H54 (cell line): ENCODE data around the gene GNMT.

Experiments used
- DNase-seq: peaks from one replicate; pipeline ENCODE4 v3.0.0; 2011; ENCODE audit warnings: low spot score, mixed read lengths; ENCODE audit not compliant: insufficient read length
- FAIRE-seq: peaks from 3 replicates; lab custom pipeline; 2011; peaks lifted over from hg19 to GRCh38; lab: Jason Lieb, UNC
- POLR2A ChIP-seq: IDR thresholded peaks from 2 replicates; pipeline ENCODE4 v1.6.1; 2011; ENCODE audit warnings: low read depth, mild to moderate bottlenecking, low read length

The GNMT gene

GRCh38 chr6:43001843-43002242 is 41.3 kb downstream of the GNMT start:
- TF ChIP-seq POLR2A = no peak
- FAIRE-seq (no peak), DNase-seq (no peak)

GRCh38 chr6:43005844-43006243 is 45.3 kb downstream of the GNMT start:
- FAIRE-seq = no peak
- no peak for TF ChIP-seq POLR2A
- DNase-seq = no peak

- FAIRE-seq (no peak), DNase-seq (no peak)
- no peak for TF ChIP-seq POLR2A
Observed at GRCh38 chr6:43006251-43006650, 45.7 kb downstream of the GNMT start.

- DNase-seq = no peak
- no peak for FAIRE-seq
- no peak for TF ChIP-seq POLR2A
Observed at GRCh38 chr6:43007126-43007525, 46.6 kb downstream of the GNMT start.

- DNase-seq (no peak), FAIRE-seq (no peak)
- TF ChIP-seq POLR2A = no peak
Observed at GRCh38 chr6:43009124-43009523, 48.6 kb downstream of the GNMT start.

GRCh38 chr6:43011207-43011606 is 50.7 kb downstream of the GNMT start:
- DNase-seq (no peak), FAIRE-seq (no peak)
- TF ChIP-seq POLR2A = no peak

GRCh38 chr6:43012364-43012763 is 51.8 kb downstream of the GNMT start:
- DNase-seq (no peak), FAIRE-seq (no peak)
- no peak for TF ChIP-seq POLR2A

GRCh38 chr6:43013097-43013842 is 52.7 kb downstream of the GNMT start:
- no peak for TF ChIP-seq POLR2A
- DNase-seq (peak; percentile 50), FAIRE-seq (no peak)
